CD4-positive, alpha-beta T cell treated with Interferon alpha-2 for 1 hour (primary cell): ENCODE data around the gene HAO2.

ENCODE experiments used
- DNase-seq, 2 donors: peaks; one replicate each; pipeline ENCODE4 v3.0.0-alpha.2; 2020 to 2022

HAO2 gene

DNA sequence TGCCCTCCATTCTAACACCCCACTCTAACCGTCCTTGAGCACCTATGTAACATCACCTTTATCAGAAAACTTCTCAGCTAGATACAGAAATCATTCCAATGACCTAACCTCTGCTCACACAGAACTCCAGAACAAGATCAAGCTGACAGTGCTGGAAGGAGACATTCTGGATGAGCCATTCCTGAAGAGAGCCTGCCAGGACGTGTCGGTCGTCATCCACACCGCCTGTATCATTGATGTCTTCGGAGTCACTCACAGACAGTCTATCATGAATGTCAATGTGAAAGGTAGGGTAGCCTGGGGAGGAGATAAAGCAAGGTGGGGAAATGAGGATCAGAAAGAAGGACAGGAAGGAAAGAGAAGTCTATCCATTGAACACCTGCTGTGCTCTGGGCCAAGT is 74.2 kb downstream of the HAO2 start:
- DNase-seq = no peak
